Activated naive CD8-positive, alpha-beta T cell treated with anti-CD3 and anti-CD28 coated beads, Interleukin-2, amount 50 U/mL, for 24 hours (primary cell): ENCODE results near the gene PPP1R12C.
A peak's percentile ranks its signal among the peaks of the same experiment; 100 is the strongest.

ENCODE experiments used
- ATAC-seq: fragments of 150-1000 bp; cut with Tn5 transposase; one replicate; pipeline ENCODE4 v1.10.0; 2021
- DNase-seq: peaks from one replicate; pipeline ENCODE4 v3.0.0; 2021
- H3K27ac Mint-ChIP-seq: one replicate; pipeline ENCODE4 v1.8.0; 2021; ENCODE audit warnings: mild to moderate bottlenecking, mixed read lengths
- H3K27me3 Mint-ChIP-seq: one replicate; pipeline ENCODE4 v1.8.0; 2021; ENCODE audit warnings: mixed read lengths
- H3K36me3 Mint-ChIP-seq: one replicate; pipeline ENCODE4 v1.8.0; 2021; ENCODE audit warnings: low read depth, mixed read lengths
- H3K4me1 Mint-ChIP-seq: one replicate; pipeline ENCODE4 v1.8.0; 2021; ENCODE audit warnings: mixed read lengths
- H3K4me3 Mint-ChIP-seq: one replicate; pipeline ENCODE4 v1.8.0; 2021; ENCODE audit warnings: mild to moderate bottlenecking, moderate library complexity, mixed read lengths
- H3K9me3 Mint-ChIP-seq: one replicate; pipeline ENCODE4 v1.8.0; 2021; ENCODE audit warnings: mixed read lengths

The PPP1R12C gene

GRCh38 chr19:55082020-55082851 is 35.2 kb downstream of the PPP1R12C start:
- peak overlapping the region; percentile 64 for H3K4me3 Mint-ChIP-seq

GRCh38 chr19:55081770-55082019 is 35.7 kb downstream of the PPP1R12C start:
- no peak for ATAC-seq
- no peak for DNase-seq
- no peaks in the 10 kb centered on the region for H3K9me3 Mint-ChIP-seq
- no peak overlapping the region for H3K27ac Mint-ChIP-seq
- peaks cover 6% of the 10 kb centered on the region for H3K36me3 Mint-ChIP-seq
- H3K27me3 Mint-ChIP-seq = peaks cover 58% of the 10 kb centered on the region
- peaks cover 25% of the 10 kb centered on the region for H3K4me1 Mint-ChIP-seq
- H3K4me3 Mint-ChIP-seq = peak overlapping the region; percentile 64

More at GRCh38 chr19:55082020-55082851, 35.2 kb downstream of the PPP1R12C start:
- peaks cover 60% of the 10 kb centered on the region for H3K27me3 Mint-ChIP-seq
- peak; percentile 57 for DNase-seq
- H3K36me3 Mint-ChIP-seq = peaks cover 6% of the 10 kb centered on the region
- H3K4me1 Mint-ChIP-seq = peaks cover 29% of the 10 kb centered on the region
- H3K9me3 Mint-ChIP-seq = no peaks in the 10 kb centered on the region
- no peak for ATAC-seq
- H3K27ac Mint-ChIP-seq = no peak overlapping the region

- Mint-ChIP-seq H3K36me3 (peaks cover 6% of the 10 kb centered on the region), H3K27me3 (peaks cover 61% of the 10 kb centered on the region), H3K4me1 (peaks cover 25% of the 10 kb centered on the region), H3K27ac (no peak overlapping the region), H3K4me3 (peak overlapping the region; percentile 64), H3K9me3 (no peaks in the 10 kb centered on the region)
- peak; percentile 91 for DNase-seq
- ATAC-seq = peak; percentile 72
These were observed 36.3 kb downstream of the PPP1R12C start for GRCh38 chr19:55080968-55081769.

- H3K36me3 Mint-ChIP-seq = peaks cover 6% of the 10 kb centered on the region
- no peak overlapping the region for H3K27ac Mint-ChIP-seq
- peak overlapping the region; percentile 64 for H3K4me3 Mint-ChIP-seq
- no peaks in the 10 kb centered on the region for H3K9me3 Mint-ChIP-seq
- DNase-seq = peak; percentile 74
- H3K4me1 Mint-ChIP-seq = peaks cover 25% of the 10 kb centered on the region
- peak; percentile 45 for ATAC-seq
- H3K27me3 Mint-ChIP-seq = peaks cover 55% of the 10 kb centered on the region
These were observed 37.1 kb downstream of the PPP1R12C start for GRCh38 chr19:55080121-55080967.

GRCh38 chr19:55079400-55080038 is 37.9 kb downstream of the PPP1R12C start:
- peaks cover 54% of the 10 kb centered on the region for H3K27me3 Mint-ChIP-seq
- H3K36me3 Mint-ChIP-seq = peaks cover 6% of the 10 kb centered on the region
- no peak for DNase-seq
- peaks cover 25% of the 10 kb centered on the region for H3K4me1 Mint-ChIP-seq
- H3K4me3 Mint-ChIP-seq = peak overlapping the region; percentile 46
- H3K27ac Mint-ChIP-seq = peak overlapping the region; percentile 31
- H3K9me3 Mint-ChIP-seq = no peaks in the 10 kb centered on the region
- ATAC-seq = no peak

GRCh38 chr19:55078996-55079395 is 38.4 kb downstream of the PPP1R12C start:
- H3K4me1 Mint-ChIP-seq = peaks cover 25% of the 10 kb centered on the region
- H3K9me3 Mint-ChIP-seq = no peaks in the 10 kb centered on the region
- H3K27me3 Mint-ChIP-seq = peaks cover 53% of the 10 kb centered on the region
- H3K27ac Mint-ChIP-seq = peak overlapping the region; percentile 31
- peaks cover 6% of the 10 kb centered on the region for H3K36me3 Mint-ChIP-seq
- DNase-seq (no peak), ATAC-seq (no peak)
- H3K4me3 Mint-ChIP-seq = peak overlapping the region; percentile 46

GRCh38 chr19:55077106-55077505 is 40.3 kb downstream of the PPP1R12C start:
- no peaks in the 10 kb centered on the region for H3K9me3 Mint-ChIP-seq
- H3K27me3 Mint-ChIP-seq = peaks cover 50% of the 10 kb centered on the region
- ATAC-seq = no peak
- peaks cover 18% of the 10 kb centered on the region for H3K4me1 Mint-ChIP-seq
- H3K27ac Mint-ChIP-seq = no peak overlapping the region
- DNase-seq = no peak
- peaks cover 8% of the 10 kb centered on the region for H3K36me3 Mint-ChIP-seq
- H3K4me3 Mint-ChIP-seq = no peak overlapping the region

GRCh38 chr19:55076321-55076720 is 41.1 kb downstream of the PPP1R12C start:
- no peak overlapping the region for H3K27ac Mint-ChIP-seq
- H3K36me3 Mint-ChIP-seq = peaks cover 8% of the 10 kb centered on the region
- H3K4me3 Mint-ChIP-seq = no peak overlapping the region

GRCh38 chr19:55075371-55075998 is 42.0 kb downstream of the PPP1R12C start, which contains the start of gene EPS8L1:
TSS of gene EPS8L1 (plus strand) at chr19:55075869. CDS start at chr19:55076445, 576 bp downstream.
- no peak for DNase-seq
- Mint-ChIP-seq H3K4me3 (no peak within 1 kb of the TSS), H3K36me3 (peaks cover 6% of the 10 kb centered on the region), H3K27me3 (peaks cover 47% of the 10 kb centered on the region), H3K4me1 (peaks cover 10% of the 10 kb centered on the region), H3K9me3 (no peaks in the 10 kb centered on the region), H3K27ac (no peak within 1 kb of the TSS)
- no peak for ATAC-seq

More at GRCh38 chr19:55076321-55076720, 41.1 kb downstream of the PPP1R12C start:
- H3K27me3 Mint-ChIP-seq = peaks cover 50% of the 10 kb centered on the region
- peaks cover 15% of the 10 kb centered on the region for H3K4me1 Mint-ChIP-seq
- ATAC-seq = no peak
- no peaks in the 10 kb centered on the region for H3K9me3 Mint-ChIP-seq
- DNase-seq = no peak

- DNase-seq = no peak
- H3K27ac Mint-ChIP-seq = no peak overlapping the region
- H3K36me3 Mint-ChIP-seq = peaks cover 4% of the 10 kb centered on the region
- H3K27me3 Mint-ChIP-seq = peaks cover 65% of the 10 kb centered on the region
- no peaks in the 10 kb centered on the region for H3K9me3 Mint-ChIP-seq
- H3K4me1 Mint-ChIP-seq = peaks cover 8% of the 10 kb centered on the region
- no peak for ATAC-seq
- H3K4me3 Mint-ChIP-seq = no peak overlapping the region
These were observed 45.5 kb downstream of the PPP1R12C start for GRCh38 chr19:55071913-55072312.

- H3K9me3 Mint-ChIP-seq = no peaks in the 10 kb centered on the region
- H3K4me3 Mint-ChIP-seq = no peak overlapping the region
- H3K4me1 Mint-ChIP-seq = peaks cover 8% of the 10 kb centered on the region
- no peak overlapping the region for H3K27ac Mint-ChIP-seq
- H3K36me3 Mint-ChIP-seq = peaks cover 4% of the 10 kb centered on the region
- DNase-seq (no peak), ATAC-seq (no peak)
- H3K27me3 Mint-ChIP-seq = peaks cover 67% of the 10 kb centered on the region
These were observed 46.3 kb downstream of the PPP1R12C start for GRCh38 chr19:55071129-55071502.

GRCh38 chr19:55070466-55071128 is 46.8 kb downstream of the PPP1R12C start:
- peaks cover 69% of the 10 kb centered on the region for H3K27me3 Mint-ChIP-seq

GRCh38 chr19:55069865-55070197 is 47.6 kb downstream of the PPP1R12C start:
- H3K36me3 Mint-ChIP-seq = peaks cover 4% of the 10 kb centered on the region
- ATAC-seq = no peak
- H3K9me3 Mint-ChIP-seq = no peaks in the 10 kb centered on the region
- H3K4me3 Mint-ChIP-seq = no peak overlapping the region
- peaks cover 8% of the 10 kb centered on the region for H3K4me1 Mint-ChIP-seq
- DNase-seq = no peak
- peaks cover 62% of the 10 kb centered on the region for H3K27me3 Mint-ChIP-seq
- H3K27ac Mint-ChIP-seq = no peak overlapping the region

More at GRCh38 chr19:55070466-55071128, 46.8 kb downstream of the PPP1R12C start:
- Mint-ChIP-seq H3K4me3 (no peak overlapping the region), H3K9me3 (no peaks in the 10 kb centered on the region), H3K4me1 (peaks cover 8% of the 10 kb centered on the region), H3K36me3 (peaks cover 4% of the 10 kb centered on the region), H3K27ac (no peak overlapping the region)
- DNase-seq (no peak), ATAC-seq (no peak)
